ENCODE measurements around the gene GPR156. TPM values are rescaled to one million over a fixed set of nuclear protein-coding genes. Genes with fewer than 3 reads are reported as not detected.
"Not testable (repeated sequence)": the region's sequence is repeated elsewhere in the genome, so short reads cannot be mapped to it uniquely, and the experiment has no call there.

Gene GPR156
- total and polyA plus RNA-seq, 3 experiments from 2014 or later: 0.04 TPM; not detected in 2

DNA sequence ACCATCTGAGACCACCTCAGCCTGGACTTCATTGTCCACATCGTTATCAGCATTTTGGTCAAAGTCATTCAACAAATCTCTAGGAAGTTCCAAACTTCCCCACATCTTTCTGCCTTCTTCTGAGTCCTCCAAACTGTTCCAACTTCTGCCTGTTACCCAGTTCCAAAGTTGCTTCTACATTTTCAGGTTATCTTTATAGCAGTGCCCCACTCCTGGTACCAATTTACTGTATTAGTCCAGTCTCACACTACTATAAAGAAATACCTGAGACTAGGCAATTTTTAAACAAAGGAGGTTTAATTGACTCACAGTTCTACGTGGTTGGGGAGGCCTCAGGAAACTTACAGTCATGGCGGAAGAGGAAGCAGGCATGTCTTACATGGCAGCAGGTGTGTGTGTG is 129.3 kb downstream of the GPR156 start:
- POLR2A ChIA-PET; H3K27me3 ChIP-seq (ENCODE audit: insufficient read depth, low read length, poor library complexity, severe bottlenecking); H3K27ac Mint-ChIP-seq; H3K27me3 Mint-ChIP-seq; H3K4me1 Mint-ChIP-seq; DNase-seq; H3K27ac ChIP-seq (ENCODE audit: low read depth, low read length); H3K36me3 ChIP-seq (ENCODE audit: insufficient read depth, low read length); H3K9me3 ChIP-seq (ENCODE audit: low read length); H3K4me1 ChIP-seq (ENCODE audit: insufficient read depth, low read length); H3K4me3 ChIP-seq (ENCODE audit: low read length); H3K4me3 Mint-ChIP-seq; CTCF ChIA-PET: not testable (repeated sequence)
- peaks cover 7 to 21% (median 18%) of the 10 kb centered on the region in 5 donors for H3K9me3 Mint-ChIP-seq
- H3K36me3 Mint-ChIP-seq: peaks cover 4 to 25% (median 5%) of the 10 kb centered on the region in 3 donors

DNA sequence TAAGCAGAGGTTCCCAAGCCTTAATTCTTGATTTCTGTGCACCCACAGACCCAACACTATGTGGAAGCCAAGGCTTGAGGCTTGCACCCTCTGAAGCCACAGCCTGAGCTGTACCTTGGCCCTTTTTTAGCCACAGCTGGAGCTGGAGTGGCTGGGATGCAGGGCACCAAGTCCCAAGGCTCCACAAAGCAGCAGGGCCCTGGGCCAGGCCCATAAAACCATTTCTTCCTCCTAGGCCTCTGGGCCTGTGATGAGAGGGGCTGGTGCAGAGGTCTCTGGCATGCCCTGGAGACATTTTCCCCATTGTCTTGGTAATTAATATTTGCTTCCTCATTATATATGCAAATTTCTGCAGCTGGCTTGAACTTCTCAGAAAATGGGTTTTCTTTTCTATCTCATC is 129.9 kb downstream of the GPR156 start:
- Mint-ChIP-seq H3K27ac (no peak overlapping the region), H3K27me3 (peaks cover 4 to 7% of the 10 kb centered on the region in 2 donors), H3K4me3 (no peak overlapping the region), H3K4me1 (no peaks in the 10 kb centered on the region), H3K9me3 (peaks cover 7 to 21% (median 18%) of the 10 kb centered on the region in 5 donors), H3K36me3 (peaks cover 4 to 25% (median 5%) of the 10 kb centered on the region in 3 donors)
- no peak for DNase-seq
- POLR2A ChIA-PET: no interaction called here
- no peak overlapping the region for H3K4me3 ChIP-seq (ENCODE audit: low read length)
- H3K4me1 ChIP-seq (ENCODE audit: insufficient read depth, low read length): no peaks in the 10 kb centered on the region
- no peaks in the 10 kb centered on the region for H3K27me3 ChIP-seq (ENCODE audit: insufficient read depth, low read length, poor library complexity, severe bottlenecking)
- H3K9me3 ChIP-seq (ENCODE audit: low read length): no peaks in the 10 kb centered on the region
- H3K36me3 ChIP-seq (ENCODE audit: insufficient read depth, low read length): no peaks in the 10 kb centered on the region
- H3K27ac ChIP-seq (ENCODE audit: low read depth, low read length): no peak overlapping the region
- CTCF ChIA-PET: no interaction called here

DNA sequence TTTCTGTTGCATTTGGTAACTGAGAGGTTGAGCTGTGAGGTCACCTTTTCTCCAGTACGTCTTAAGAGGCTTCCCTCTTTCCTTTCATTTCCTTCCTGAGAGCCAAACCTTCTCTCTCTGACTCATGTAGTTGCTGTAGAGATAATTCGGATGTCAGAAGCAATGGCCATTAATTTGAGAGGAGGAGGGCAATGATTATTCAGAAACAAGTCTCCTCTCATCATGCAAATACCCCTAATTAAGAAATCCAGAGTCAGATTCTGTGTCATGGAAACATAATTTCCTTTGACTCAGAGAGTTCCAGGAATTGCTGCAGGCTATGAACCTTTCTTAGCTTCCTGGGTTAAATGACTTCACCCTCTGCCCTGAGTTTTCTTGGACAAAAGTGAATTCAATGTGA is 131.7 kb downstream of the GPR156 start:
- no peak overlapping the region for H3K4me3 ChIP-seq (ENCODE audit: low read length)
- ChIA-PET POLR2A (no interaction called here), CTCF (interaction anchor here (1.4 kb wide), 1 partner anchor 261 kb away, joined by 3 read pairs; no protein-coding TSS in a partner anchor)
- no peaks in the 10 kb centered on the region for H3K4me1 ChIP-seq (ENCODE audit: insufficient read depth, low read length)
- H3K36me3 ChIP-seq (ENCODE audit: insufficient read depth, low read length): no peaks in the 10 kb centered on the region
- H3K36me3 Mint-ChIP-seq: peaks cover 4 to 25% (median 5%) of the 10 kb centered on the region in 3 donors
- peaks cover 4 to 7% of the 10 kb centered on the region in 2 donors for H3K27me3 Mint-ChIP-seq
- no peak overlapping the region for H3K4me3 Mint-ChIP-seq
- H3K4me1 Mint-ChIP-seq: peaks cover 0 to 1% (median 0%) of the 10 kb centered on the region in 3 donors
- no peak for DNase-seq
- H3K9me3 ChIP-seq (ENCODE audit: low read length): no peaks in the 10 kb centered on the region
- H3K27me3 ChIP-seq (ENCODE audit: insufficient read depth, low read length, poor library complexity, severe bottlenecking): no peaks in the 10 kb centered on the region
- peaks cover 7 to 21% (median 18%) of the 10 kb centered on the region in 5 donors for H3K9me3 Mint-ChIP-seq
- H3K27ac ChIP-seq (ENCODE audit: low read depth, low read length): no peak overlapping the region
- no peak overlapping the region for H3K27ac Mint-ChIP-seq

DNA sequence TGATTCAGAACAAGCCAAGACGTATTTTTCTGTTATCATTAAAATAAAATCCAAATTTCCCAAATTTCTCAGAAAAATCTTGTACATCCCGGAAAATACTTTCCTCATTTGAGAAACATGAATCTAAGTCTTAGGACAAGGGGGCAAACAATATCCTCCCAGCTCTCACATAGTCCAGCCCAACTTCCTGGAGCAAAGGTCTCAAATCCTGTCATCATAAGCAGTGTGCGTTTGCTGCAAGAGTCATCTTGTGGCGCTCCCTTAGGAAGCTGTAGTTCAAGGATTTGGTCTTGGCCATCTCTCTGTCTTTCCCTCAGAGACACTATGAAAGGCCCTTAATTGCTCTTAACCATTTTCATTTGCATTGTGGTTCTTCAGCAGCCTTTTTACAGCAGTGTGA is 133.2 kb downstream of the GPR156 start:
- no peaks in the 10 kb centered on the region for H3K27me3 ChIP-seq (ENCODE audit: insufficient read depth, low read length, poor library complexity, severe bottlenecking)
- H3K9me3 ChIP-seq (ENCODE audit: low read length): no peaks in the 10 kb centered on the region
- H3K4me1 ChIP-seq (ENCODE audit: insufficient read depth, low read length): no peaks in the 10 kb centered on the region
- H3K36me3 Mint-ChIP-seq: peaks cover 4 to 25% (median 5%) of the 10 kb centered on the region in 3 donors
- peaks cover 7 to 19% (median 17%) of the 10 kb centered on the region in 5 donors for H3K9me3 Mint-ChIP-seq
- no peaks in the 10 kb centered on the region for H3K36me3 ChIP-seq (ENCODE audit: insufficient read depth, low read length)
- peaks cover 1 to 5% (median 5%) of the 10 kb centered on the region in 3 donors for H3K4me1 Mint-ChIP-seq
- H3K4me3 ChIP-seq (ENCODE audit: low read length): no peak overlapping the region
- no peak overlapping the region for H3K27ac ChIP-seq (ENCODE audit: low read depth, low read length)
- no peak overlapping the region for H3K4me3 Mint-ChIP-seq
- POLR2A ChIA-PET: no interaction called here
- H3K27me3 Mint-ChIP-seq: peaks cover 4 to 7% of the 10 kb centered on the region in 2 donors
- CTCF ChIA-PET: no interaction called here
- DNase-seq: no peak
- no peak overlapping the region for H3K27ac Mint-ChIP-seq

DNA sequence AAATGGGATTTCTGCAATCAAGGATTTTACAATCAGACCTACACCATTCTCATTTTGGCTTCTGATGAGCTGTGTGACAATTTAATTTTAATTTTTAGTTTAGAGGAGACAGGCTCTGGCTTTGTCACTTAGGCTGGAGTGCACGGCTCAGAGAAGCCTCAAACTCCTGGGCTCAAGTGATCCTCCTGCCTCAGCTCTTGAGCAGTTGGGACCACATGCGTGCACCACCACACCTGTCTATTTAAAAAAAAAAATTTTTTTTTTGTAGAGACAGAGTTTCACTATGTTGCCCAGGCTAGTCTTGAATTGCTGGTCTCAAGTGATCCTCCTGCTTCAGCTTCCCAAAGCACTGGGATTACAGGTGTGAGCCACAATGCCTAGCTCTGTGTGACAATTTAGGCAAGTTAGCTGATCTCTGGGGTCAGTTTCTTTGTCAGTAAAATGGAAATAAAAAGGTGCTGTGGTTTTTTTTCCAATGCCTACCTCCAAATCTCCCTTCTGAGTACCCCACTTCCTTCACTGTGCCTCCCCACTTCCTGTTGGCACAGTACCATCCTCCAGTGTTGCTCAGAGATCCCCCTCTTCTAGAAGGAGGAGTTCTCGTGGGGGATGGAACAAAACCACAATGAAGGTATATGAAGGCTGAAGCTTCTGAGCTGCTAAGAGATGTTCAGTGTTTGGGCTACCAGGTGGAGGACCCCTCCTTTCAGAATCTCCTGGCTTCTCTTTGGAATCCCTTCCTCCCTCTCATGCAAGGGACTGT is 136.7 kb downstream of the GPR156 start:
- no peak overlapping the region for H3K4me3 Mint-ChIP-seq
- POLR2A ChIA-PET: interaction anchor here (0.6 to 1.5 kb wide), 2 partner anchors 54 to 404 kb away, joined by 4 to 8 read pairs; partner anchors contain the start of gene GSK3B
- Histone ChIP-seq H3K27me3 (ENCODE audit: insufficient read depth, low read length, poor library complexity, severe bottlenecking) (no peaks in the 10 kb centered on the region), H3K9me3 (ENCODE audit: low read length) (no peaks in the 10 kb centered on the region), H3K27ac (ENCODE audit: low read depth, low read length) (no peak overlapping the region), H3K4me1 (ENCODE audit: insufficient read depth, low read length) (no peaks in the 10 kb centered on the region), H3K4me3 (ENCODE audit: low read length) (no peak overlapping the region), H3K36me3 (ENCODE audit: insufficient read depth, low read length) (no peaks in the 10 kb centered on the region)
- no peak for DNase-seq
- no peaks in the 10 kb centered on the region for H3K9me3 Mint-ChIP-seq
- CTCF ChIA-PET: interaction anchor here (1.5 to 3.5 kb wide), 3 partner anchors 11 to 256 kb away, joined by 5 to 51 read pairs (median 10); no protein-coding TSS in a partner anchor
- H3K27me3 Mint-ChIP-seq: peaks cover 0 to 4% of the 10 kb centered on the region in 2 donors
- H3K4me1 Mint-ChIP-seq: peaks cover 4 to 8% (median 5%) of the 10 kb centered on the region in 3 donors
- peak overlapping the region in 1 of 8 donors; percentile 67 for H3K27ac Mint-ChIP-seq
- H3K36me3 Mint-ChIP-seq: peaks cover 0 to 1% (median 0%) of the 10 kb centered on the region in 3 donors

DNA sequence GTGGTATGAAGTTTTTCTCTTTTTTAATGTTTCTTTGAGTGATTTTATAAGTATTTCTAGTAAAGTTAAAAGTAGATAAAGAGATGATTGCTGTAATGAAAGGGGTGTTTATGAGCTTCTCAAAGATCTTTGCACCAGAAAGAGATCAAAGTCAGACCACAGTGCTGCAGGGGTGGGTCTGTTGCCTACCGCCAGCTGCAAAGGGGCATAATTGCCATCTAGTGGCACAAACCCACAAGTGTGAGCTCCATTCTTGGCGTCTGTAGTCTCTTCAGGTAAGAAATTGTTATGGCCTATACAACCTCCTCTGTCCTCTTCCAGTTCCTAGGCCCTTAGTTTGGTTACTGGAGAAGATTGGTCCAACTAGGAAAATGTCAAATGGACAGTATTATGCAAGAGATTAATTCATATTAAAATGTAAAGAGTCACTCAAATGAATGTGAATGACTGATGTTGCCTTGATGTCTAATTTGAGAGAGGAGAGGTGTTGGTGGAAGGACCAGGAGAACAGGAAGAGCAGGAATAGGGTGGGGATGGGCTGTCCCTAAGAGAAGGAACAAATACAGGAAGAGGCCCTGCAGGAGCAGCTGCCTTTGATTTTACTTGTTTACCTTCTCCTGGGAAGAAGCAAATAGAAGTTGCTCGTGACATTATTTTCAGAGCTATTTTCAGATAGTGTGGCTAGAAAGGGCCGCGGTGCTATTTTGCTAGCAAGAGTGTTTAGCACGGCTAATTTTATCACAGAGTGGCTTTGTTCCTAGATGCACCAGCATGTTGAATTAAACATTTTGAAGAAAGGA is 137.8 kb downstream of the GPR156 start:
- DNase-seq: peak; percentile 14 to 70 (median 44)
- Mint-ChIP-seq H3K9me3 (no peaks in the 10 kb centered on the region), H3K27me3 (no peaks in the 10 kb centered on the region), H3K4me1 (peaks cover 4 to 8% (median 5%) of the 10 kb centered on the region in 3 donors), H3K4me3 (no peak overlapping the region), H3K36me3 (no peaks in the 10 kb centered on the region), H3K27ac (peak overlapping the region in 1 of 8 donors; percentile 1)
- ChIA-PET CTCF (interaction anchor here (0.6 to 3.5 kb wide), 15 partner anchors 12 to 328 kb away, joined by 3 to 51 read pairs (median 4); no protein-coding TSS in a partner anchor), POLR2A (interaction anchor here (0.8 to 1.5 kb wide), 3 partner anchors 33 to 53 kb away, joined by 3 to 8 read pairs (median 4); partner anchors contain the start of gene GSK3B)
- H3K9me3 ChIP-seq (ENCODE audit: low read length): no peaks in the 10 kb centered on the region
- H3K4me1 ChIP-seq (ENCODE audit: insufficient read depth, low read length): no peaks in the 10 kb centered on the region
- no peak overlapping the region for H3K27ac ChIP-seq (ENCODE audit: low read depth, low read length)
- H3K27me3 ChIP-seq (ENCODE audit: insufficient read depth, low read length, poor library complexity, severe bottlenecking): no peaks in the 10 kb centered on the region
- H3K36me3 ChIP-seq (ENCODE audit: insufficient read depth, low read length): no peaks in the 10 kb centered on the region
- H3K4me3 ChIP-seq (ENCODE audit: low read length): no peak overlapping the region

DNA sequence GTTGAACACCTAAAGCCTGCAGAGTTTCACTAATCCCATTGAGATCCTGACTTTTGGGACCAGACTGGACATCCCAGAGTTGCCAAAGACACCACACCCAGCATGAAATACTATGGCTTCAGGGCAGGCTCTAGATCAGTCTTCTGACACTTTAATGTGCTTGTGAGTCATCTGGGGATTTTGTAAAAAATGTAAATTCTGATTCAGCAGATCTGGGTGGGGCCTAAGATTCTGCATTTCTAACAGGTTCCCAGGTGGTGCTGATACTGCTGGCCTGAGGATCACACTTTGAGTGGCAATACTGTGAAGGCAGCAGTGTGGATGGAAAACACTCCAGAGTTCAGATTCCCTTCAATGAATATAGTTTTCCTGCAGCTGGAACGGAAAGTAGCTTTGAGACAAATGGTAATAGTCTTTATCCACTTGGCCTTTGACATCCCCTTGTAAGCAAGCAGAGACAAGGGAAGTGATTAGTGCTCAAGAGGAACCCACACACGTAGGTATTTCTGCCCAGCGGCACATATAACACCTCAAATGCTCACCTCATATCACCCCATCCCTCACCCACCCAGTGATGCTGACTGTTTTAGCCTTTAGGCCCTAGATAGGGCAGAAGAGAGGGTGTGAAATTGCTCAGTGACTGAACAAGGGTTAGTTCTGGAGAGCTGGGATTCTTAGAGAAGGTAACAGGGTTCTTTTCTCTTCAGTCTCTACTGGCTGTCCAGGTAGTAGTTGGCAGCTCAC is 139.3 kb downstream of the GPR156 start:
- Histone ChIP-seq H3K4me1 (ENCODE audit: insufficient read depth, low read length) (no peaks in the 10 kb centered on the region), H3K27ac (ENCODE audit: low read depth, low read length) (no peak overlapping the region), H3K9me3 (ENCODE audit: low read length) (no peaks in the 10 kb centered on the region), H3K36me3 (ENCODE audit: insufficient read depth, low read length) (no peaks in the 10 kb centered on the region), H3K4me3 (ENCODE audit: low read length) (no peak overlapping the region), H3K27me3 (ENCODE audit: insufficient read depth, low read length, poor library complexity, severe bottlenecking) (no peaks in the 10 kb centered on the region)
- peak overlapping the region in 1 of 8 donors; percentile 17 for H3K27ac Mint-ChIP-seq
- H3K9me3 Mint-ChIP-seq: no peaks in the 10 kb centered on the region
- no peaks in the 10 kb centered on the region for H3K27me3 Mint-ChIP-seq
- H3K36me3 Mint-ChIP-seq: no peaks in the 10 kb centered on the region
- DNase-seq: no peak
- H3K4me3 Mint-ChIP-seq: no peak overlapping the region
- H3K4me1 Mint-ChIP-seq: peaks cover 4 to 8% (median 5%) of the 10 kb centered on the region in 3 donors
- ChIA-PET CTCF (interaction anchor here (1.1 to 3.5 kb wide), 3 partner anchors 14 to 254 kb away, joined by 3 to 51 read pairs (median 10); no protein-coding TSS in a partner anchor), POLR2A (no interaction called here)
